Measurements from ENCODE around the gene PREP. TPM values are rescaled to one million over a fixed set of nuclear protein-coding genes. Genes with fewer than 3 reads are reported as not detected.

PREP gene
- total and polyA plus RNA-seq, 7 experiments from 2014 or later = 22.2 to 51.1 (median 33.4) TPM

DNA sequence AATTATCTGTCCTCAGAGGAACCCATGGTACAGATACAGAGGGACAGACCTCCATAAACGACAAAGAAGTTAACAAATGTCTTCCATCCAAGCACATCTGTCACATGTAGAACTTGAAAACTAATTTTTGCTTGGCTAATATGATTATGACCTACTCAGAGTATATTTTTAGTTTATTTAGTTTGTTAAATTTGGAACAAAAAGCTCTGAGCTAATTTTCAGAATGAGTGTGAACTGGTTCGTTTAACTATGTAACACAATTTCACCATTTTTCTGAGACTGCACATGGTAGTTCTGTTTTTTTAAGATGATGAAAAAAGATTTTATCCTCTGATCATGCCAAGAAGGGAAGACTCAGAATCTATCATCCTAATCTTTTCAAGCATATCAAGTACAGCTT, 34.4 kb upstream of the PREP start:
- H3K27me3 Mint-ChIP-seq = peaks cover 8 to 55% (median 10%) of the 10 kb centered on the region in 5 donors
- no peak overlapping the region for H3K4me3 Mint-ChIP-seq
- Histone ChIP-seq H3K9me3 (ENCODE audit: control insufficient read depth in 2 of 3, low read length in 3 of 3) (no peaks in the 10 kb centered on the region), H3K27me3 (ENCODE audit: control insufficient read depth in 2 of 2, insufficient read depth in 2 of 2, low read length in 2 of 2) (no peaks in the 10 kb centered on the region), H3K4me1 (ENCODE audit: control insufficient read depth in 2 of 2, insufficient read depth in 2 of 2, low read length in 2 of 2) (no peaks in the 10 kb centered on the region), H3K36me3 (ENCODE audit: control insufficient read depth in 2 of 3, insufficient read depth in 3 of 3, low read length in 3 of 3) (no peaks in the 10 kb centered on the region), H3K27ac (ENCODE audit: low read depth, low read length) (no peak overlapping the region), H3K4me3 (ENCODE audit: low read length) (no peak overlapping the region)
- H3K4me1 Mint-ChIP-seq = no peaks in the 10 kb centered on the region
- POLR2A ChIA-PET = no interaction called here
- H3K9me3 Mint-ChIP-seq = no peaks in the 10 kb centered on the region
- intact Hi-C loops (cut with micrococcal nuclease) = no loop called here
- CTCF ChIA-PET = no interaction called here
- no peaks in the 10 kb centered on the region for H3K36me3 Mint-ChIP-seq
- H3K27ac Mint-ChIP-seq = no peak overlapping the region
- DNase-seq (no peak), ATAC-seq (no peak)

DNA sequence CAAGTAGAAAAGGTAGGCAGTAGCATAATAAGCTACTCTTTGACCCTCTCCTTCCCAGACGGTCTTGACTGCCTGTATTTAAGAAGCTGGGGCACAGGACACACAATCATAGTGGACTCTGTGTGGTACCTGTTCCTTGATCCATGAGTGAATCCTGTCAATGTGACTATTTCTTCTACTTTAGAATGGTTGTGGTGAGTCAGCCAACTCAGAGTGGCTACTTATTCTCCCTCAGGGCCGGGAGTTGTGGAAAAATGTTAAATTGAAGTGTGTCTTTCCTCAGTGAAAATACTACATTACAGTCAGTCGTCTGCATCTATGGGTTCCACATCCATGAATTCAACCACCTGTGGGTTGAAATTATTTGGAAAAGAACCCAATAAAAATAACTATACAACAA, 30.8 kb upstream of the PREP start:
- ChIA-PET POLR2A (no interaction called here), CTCF (interaction anchor here (0.8 to 2.3 kb wide), 4 partner anchors 11 to 1009 kb away, joined by 3 to 8 read pairs (median 4); no protein-coding TSS in a partner anchor)
- no peak overlapping the region for H3K4me3 Mint-ChIP-seq
- H3K27ac ChIP-seq (ENCODE audit: low read depth, low read length) = no peak overlapping the region
- H3K4me1 Mint-ChIP-seq = peaks cover 0 to 3% (median 0%) of the 10 kb centered on the region in 7 donors
- no peaks in the 10 kb centered on the region for H3K36me3 ChIP-seq (ENCODE audit: control insufficient read depth in 2 of 3, insufficient read depth in 3 of 3, low read length in 3 of 3)
- H3K27me3 Mint-ChIP-seq = peaks cover 8 to 50% (median 10%) of the 10 kb centered on the region in 5 donors
- H3K9me3 Mint-ChIP-seq = no peaks in the 10 kb centered on the region
- no peak for DNase-seq
- no peak overlapping the region for H3K27ac Mint-ChIP-seq
- intact Hi-C loops (cut with micrococcal nuclease) = loop anchor here (2.0 to 5.0 kb wide), 3 partner anchors 299 to 1011 kb away; no protein-coding TSS in a partner anchor
- H3K4me3 ChIP-seq (ENCODE audit: low read length) = no peak overlapping the region
- no peaks in the 10 kb centered on the region for H3K9me3 ChIP-seq (ENCODE audit: control insufficient read depth in 2 of 3, low read length in 3 of 3)
- H3K27me3 ChIP-seq (ENCODE audit: control insufficient read depth in 2 of 2, insufficient read depth in 2 of 2, low read length in 2 of 2) = no peaks in the 10 kb centered on the region
- ATAC-seq = no peak
- H3K4me1 ChIP-seq (ENCODE audit: control insufficient read depth in 2 of 2, insufficient read depth in 2 of 2, low read length in 2 of 2) = no peaks in the 10 kb centered on the region
- no peaks in the 10 kb centered on the region for H3K36me3 Mint-ChIP-seq

- H3K4me1 Mint-ChIP-seq = peaks cover 0 to 3% (median 0%) of the 10 kb centered on the region in 7 donors
- ChIA-PET CTCF (interaction anchor here (0.8 to 2.3 kb wide), 5 partner anchors 10 to 1010 kb away, joined by 3 to 8 read pairs (median 3); no protein-coding TSS in a partner anchor), POLR2A (no interaction called here)
- H3K36me3 ChIP-seq (ENCODE audit: control insufficient read depth in 2 of 3, insufficient read depth in 3 of 3, low read length in 3 of 3) = no peaks in the 10 kb centered on the region
- H3K36me3 Mint-ChIP-seq = no peaks in the 10 kb centered on the region
- intact Hi-C loops (cut with micrococcal nuclease) = loop anchor here (2.0 to 5.0 kb wide), 3 partner anchors 300 to 1012 kb away; no protein-coding TSS in a partner anchor
- H3K27me3 Mint-ChIP-seq = peaks cover 6 to 46% (median 9%) of the 10 kb centered on the region in 5 donors
- H3K27ac ChIP-seq (ENCODE audit: low read depth, low read length) = no peak overlapping the region
- no peak overlapping the region for H3K4me3 ChIP-seq (ENCODE audit: low read length)
- no peaks in the 10 kb centered on the region for H3K4me1 ChIP-seq (ENCODE audit: control insufficient read depth in 2 of 2, insufficient read depth in 2 of 2, low read length in 2 of 2)
- DNase-seq = no peak
- no peak overlapping the region for H3K27ac Mint-ChIP-seq
- no peak for ATAC-seq
- H3K9me3 ChIP-seq (ENCODE audit: control insufficient read depth in 2 of 3, low read length in 3 of 3) = no peaks in the 10 kb centered on the region
- no peaks in the 10 kb centered on the region for H3K27me3 ChIP-seq (ENCODE audit: control insufficient read depth in 2 of 2, insufficient read depth in 2 of 2, low read length in 2 of 2)
- no peak overlapping the region for H3K4me3 Mint-ChIP-seq
- no peaks in the 10 kb centered on the region for H3K9me3 Mint-ChIP-seq
These were observed 29.9 kb upstream of the PREP start for GRCh38 chr6:105432797-105433196.

GRCh38 chr6:105431226-105431625, 28.3 kb upstream of the PREP start:
- H3K36me3 ChIP-seq (ENCODE audit: control insufficient read depth in 2 of 3, insufficient read depth in 3 of 3, low read length in 3 of 3) = no peaks in the 10 kb centered on the region
- Mint-ChIP-seq H3K36me3 (no peaks in the 10 kb centered on the region), H3K27me3 (peaks cover 0 to 36% (median 7%) of the 10 kb centered on the region in 5 donors), H3K4me1 (peaks cover 0 to 3% (median 0%) of the 10 kb centered on the region in 7 donors), H3K27ac (no peak overlapping the region), H3K4me3 (no peak overlapping the region), H3K9me3 (no peaks in the 10 kb centered on the region)
- peak in 6 of 9 donors; percentile 4 to 43 (median 34) for DNase-seq
- no peaks in the 10 kb centered on the region for H3K27me3 ChIP-seq (ENCODE audit: control insufficient read depth in 2 of 2, insufficient read depth in 2 of 2, low read length in 2 of 2)
- ChIA-PET CTCF (interaction anchor here (1.0 to 2.4 kb wide), 5 partner anchors 791 to 871 kb away, joined by 3 to 13 read pairs (median 6); no protein-coding TSS in a partner anchor), POLR2A (interaction anchor here (0.6 to 0.7 kb wide), 2 partner anchors 319 to 522 kb away, joined by 3 read pairs; no protein-coding TSS in a partner anchor)
- no peaks in the 10 kb centered on the region for H3K9me3 ChIP-seq (ENCODE audit: control insufficient read depth in 2 of 3, low read length in 3 of 3)
- H3K27ac ChIP-seq (ENCODE audit: low read depth, low read length) = no peak overlapping the region
- H3K4me3 ChIP-seq (ENCODE audit: low read length) = no peak overlapping the region
- no peak for ATAC-seq
- intact Hi-C loops (cut with micrococcal nuclease) = loop anchor here (1.0 to 5.0 kb wide), 4 partner anchors 301 to 1006 kb away; no protein-coding TSS in a partner anchor
- H3K4me1 ChIP-seq (ENCODE audit: control insufficient read depth in 2 of 2, insufficient read depth in 2 of 2, low read length in 2 of 2) = no peaks in the 10 kb centered on the region

GRCh38 chr6:105430685-105431084, 27.8 kb upstream of the PREP start:
- Histone ChIP-seq H3K9me3 (ENCODE audit: control insufficient read depth in 2 of 3, low read length in 3 of 3) (no peaks in the 10 kb centered on the region), H3K4me1 (ENCODE audit: control insufficient read depth in 2 of 2, insufficient read depth in 2 of 2, low read length in 2 of 2) (no peaks in the 10 kb centered on the region), H3K27ac (ENCODE audit: low read depth, low read length) (no peak overlapping the region), H3K4me3 (ENCODE audit: low read length) (no peak overlapping the region), H3K27me3 (ENCODE audit: control insufficient read depth in 2 of 2, insufficient read depth in 2 of 2, low read length in 2 of 2) (no peaks in the 10 kb centered on the region), H3K36me3 (ENCODE audit: control insufficient read depth in 2 of 3, insufficient read depth in 3 of 3, low read length in 3 of 3) (no peaks in the 10 kb centered on the region)
- Mint-ChIP-seq H3K27ac (no peak overlapping the region), H3K9me3 (no peaks in the 10 kb centered on the region), H3K4me1 (peaks cover 0 to 3% (median 0%) of the 10 kb centered on the region in 7 donors), H3K27me3 (peaks cover 0 to 32% (median 7%) of the 10 kb centered on the region in 5 donors), H3K4me3 (no peak overlapping the region), H3K36me3 (no peaks in the 10 kb centered on the region)
- intact Hi-C loops (cut with micrococcal nuclease) = loop anchor here (1.0 to 5.0 kb wide), 4 partner anchors 302 to 1007 kb away; no protein-coding TSS in a partner anchor
- ChIA-PET POLR2A (no interaction called here), CTCF (interaction anchor here (0.7 to 2.4 kb wide), 2 partner anchors 792 to 813 kb away, joined by 3 to 13 read pairs; no protein-coding TSS in a partner anchor)
- DNase-seq (no peak), ATAC-seq (no peak)

DNA sequence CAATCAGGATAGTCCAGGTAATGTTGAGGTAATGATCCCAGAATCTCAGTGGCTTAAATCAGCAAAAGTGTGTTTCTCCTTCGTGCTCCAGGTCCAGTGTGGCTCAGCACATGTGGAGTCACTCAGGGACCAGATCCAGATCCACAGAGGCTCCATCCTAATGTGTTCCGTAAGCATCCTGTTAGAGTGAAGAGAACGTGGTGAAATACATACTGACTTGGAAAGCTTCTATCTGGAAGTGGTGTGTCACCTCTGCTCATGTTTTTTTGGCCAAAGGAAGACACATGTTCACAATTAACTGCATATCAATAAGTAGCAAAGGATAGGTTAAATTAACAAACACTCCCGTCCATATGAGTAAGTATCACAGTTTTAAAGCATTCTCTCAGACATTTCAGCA, 26.8 kb upstream of the PREP start:
- Mint-ChIP-seq H3K4me3 (no peak overlapping the region), H3K27ac (no peak overlapping the region), H3K4me1 (peaks cover 0 to 3% (median 0%) of the 10 kb centered on the region in 7 donors), H3K36me3 (no peaks in the 10 kb centered on the region), H3K27me3 (peaks cover 0 to 27% (median 5%) of the 10 kb centered on the region in 5 donors), H3K9me3 (no peaks in the 10 kb centered on the region)
- CTCF ChIA-PET = interaction anchor here (0.6 to 0.7 kb wide), 2 partner anchors 36 to 1209 kb away, joined by 3 read pairs; no protein-coding TSS in a partner anchor
- Histone ChIP-seq H3K4me3 (ENCODE audit: low read length) (no peak overlapping the region), H3K4me1 (ENCODE audit: control insufficient read depth in 2 of 2, insufficient read depth in 2 of 2, low read length in 2 of 2) (no peaks in the 10 kb centered on the region), H3K9me3 (ENCODE audit: control insufficient read depth in 2 of 3, low read length in 3 of 3) (no peaks in the 10 kb centered on the region), H3K27me3 (ENCODE audit: control insufficient read depth in 2 of 2, insufficient read depth in 2 of 2, low read length in 2 of 2) (no peaks in the 10 kb centered on the region), H3K27ac (ENCODE audit: low read depth, low read length) (no peak overlapping the region), H3K36me3 (ENCODE audit: control insufficient read depth in 2 of 3, insufficient read depth in 3 of 3, low read length in 3 of 3) (no peaks in the 10 kb centered on the region)
- DNase-seq (no peak), ATAC-seq (no peak)
- POLR2A ChIA-PET = no interaction called here
- intact Hi-C loops (cut with micrococcal nuclease) = loop anchor here (5.0 kb wide), 2 partner anchors 303 to 1008 kb away; no protein-coding TSS in a partner anchor
